ENCODE results near the gene MRGPRF. TPM values are rescaled to one million over a fixed set of nuclear protein-coding genes. Genes with fewer than 3 reads are reported as not detected.

MRGPRF gene
- polyA plus RNA-seq, 1 of the 3 experiments (the other 2 are of a cell fraction), result 0.18 TPM

GRCh38 chr11:69053546-69054396 lies 40.7 kb upstream of the MRGPRF start (continued):
- TF ChIP-seq REST (IDR thresholded peaks at IDR 0.05; ENCODE audit: low read depth, low read length), result no peak
- TF ChIP-seq FOSL2 (IDR thresholded peaks at IDR 0.05; ENCODE audit: borderline replicate concordance, low read depth), result no peak
- TF ChIP-seq EP300 (IDR thresholded peaks at IDR 0.05; ENCODE audit: borderline replicate concordance in 1 of 2, low read depth in 1 of 2, low read length in 1 of 2), result no peak
- no peak for TF ChIP-seq SIN3A (IDR thresholded peaks at IDR 0.05; ENCODE audit: borderline replicate concordance, low read depth, low read length)
- TF ChIP-seq ELF1 (IDR thresholded peaks at IDR 0.05), result no peak
- no peak for TF ChIP-seq RAD21 (IDR thresholded peaks at IDR 0.05; ENCODE audit: low read length)
- TF ChIP-seq MXI1 (IDR thresholded peaks at IDR 0.05; ENCODE audit: low read depth, low read length), result no peak
- TF ChIP-seq RXRA (IDR thresholded peaks at IDR 0.05; ENCODE audit: borderline replicate concordance, low read depth), result no peak
- TF ChIP-seq MAX (IDR thresholded peaks at IDR 0.05; ENCODE audit: low read depth), result no peak
- TF ChIP-seq FOXM1 (IDR thresholded peaks at IDR 0.05; ENCODE audit: low read depth), result no peak
- no peak for TF ChIP-seq NFIC (IDR thresholded peaks at IDR 0.05; ENCODE audit: borderline replicate concordance)
- no peak for TF ChIP-seq CHD2 (IDR thresholded peaks at IDR 0.05; ENCODE audit: low read length, partially characterized antibody)
- TF ChIP-seq PBX3 (IDR thresholded peaks at IDR 0.05), result no peak

- H3K9me2 ChIP-seq, result no peaks in the 10 kb centered on the region
- DNase-seq, result no peak
- no peak overlapping the region for H2AFZ ChIP-seq (ENCODE audit: low read depth)
- WGBS (ENCODE audit: low lambda C conversion rate), result 89% methylated on average over 5 of the region's 9 CpGs
- no peak overlapping the region for H3K27ac ChIP-seq (ENCODE audit: low read depth in 2 of 2, low read length in 1 of 2)
- 0 out of 2 replicates have a peak, but pooled peaks cover 4% of the 10 kb centered on the region for H4K20me1 ChIP-seq (ENCODE audit: insufficient read depth)
- POLR2A ChIA-PET, result no interaction called here
- H3K9me3 ChIP-seq, result no peaks in the 10 kb centered on the region
- no peak overlapping the region for H3K9ac ChIP-seq
- no peaks in the 10 kb centered on the region for H3K27me3 ChIP-seq (ENCODE audit: insufficient read depth)
- no peak overlapping the region for H3K4me2 ChIP-seq
- H3K4me1 ChIP-seq (ENCODE audit: control insufficient read depth in 1 of 2, insufficient read depth in 2 of 2, low read depth in 1 of 2, low read length in 1 of 2), result peaks cover 0 to 13% of the 10 kb centered on the region in 2 experiments; a peak in 1 of 4 replicates
- CTCF ChIA-PET, result no interaction called here
- H3K4me3 ChIP-seq (ENCODE audit: low read depth in 2 of 2, low read length in 1 of 2), result no peak overlapping the region
- H3F3A ChIP-seq (replicated peaks; ENCODE audit: insufficient read depth), result no peaks in the 10 kb centered on the region
- H3K79me2 ChIP-seq (ENCODE audit: insufficient read depth), result peaks cover 28% of the 10 kb centered on the region; the same call in 1 of the 2 replicates
- H3K36me3 ChIP-seq (replicated peaks in 1 of 2; ENCODE audit: control insufficient read depth in 1 of 2, insufficient read depth in 2 of 2, low read length in 1 of 2), result peaks cover 0 to 19% of the 10 kb centered on the region in 2 experiments
- no peak for TF ChIP-seq MEF2A (IDR thresholded peaks at IDR 0.05; ENCODE audit: borderline replicate concordance, low read depth)
- TF ChIP-seq NRF1 (IDR thresholded peaks at IDR 0.05; ENCODE audit: low read depth, low read length), result no peak
- no peak for TF ChIP-seq REST (IDR thresholded peaks at IDR 0.05; ENCODE audit: low read depth, low read length)
- no peak for TF ChIP-seq NFIC (IDR thresholded peaks at IDR 0.05; ENCODE audit: borderline replicate concordance)
- no peak for TF ChIP-seq RFX5 (IDR thresholded peaks at IDR 0.05; ENCODE audit: low read length)
- no peak for TF ChIP-seq RCOR1 (IDR thresholded peaks at IDR 0.05; ENCODE audit: low read length)
- TF ChIP-seq RXRA (IDR thresholded peaks at IDR 0.05; ENCODE audit: borderline replicate concordance, low read depth), result no peak
- no peak for TF ChIP-seq CTCF (IDR thresholded peaks at IDR 0.05)
- no peak for TF ChIP-seq SIN3A (IDR thresholded peaks at IDR 0.05; ENCODE audit: borderline replicate concordance, low read depth, low read length)
Measured at GRCh38 chr11:69053169-69053477, 40.1 kb upstream of the MRGPRF start.

Measured in SK-N-SH (cell line).